Adrenal gland (tissue), 12 donors: Measurements from ENCODE around the gene SOX13. TPM values are rescaled to one million over a fixed set of nuclear protein-coding genes. Genes with fewer than 3 reads are reported as not detected.

Experiments used
- DNase-seq, 7 donors: peaks; one replicate each; pipeline ENCODE4 v3.0.0-alpha.2; 2019 to 2020
- H3K27ac ChIP-seq, 5 donors: fragments of 200-600 bp; sonication (generic) in 4 of 5; 1 replicate in 3 of 5; 2 replicates in 2 of 5; pipeline versions ENCODE4 v1.5.1 to v1.8.0; 2016 to 2020; ENCODE audit warnings: mild to moderate bottlenecking in 1 of 5
- H3K27me3 ChIP-seq: fragments of 200-600 bp; 2 replicates; pipeline ENCODE4 v1.8.0; 2021
- H3K36me3 ChIP-seq, 2 donors: fragments of 200-600 bp; replicated peaks in 1 of 2; 1 replicate in 1 of 2; 2 replicates in 1 of 2; pipeline versions ENCODE4 v1.5.1 to v1.8.0; 2018 to 2022
- H3K4me1 ChIP-seq, 2 donors: fragments of 200-600 bp; replicated peaks in 1 of 2; 1 replicate in 1 of 2; 2 replicates in 1 of 2; pipeline versions ENCODE4 v1.5.1 to v1.8.0; 2018 to 2021
- H3K4me3 ChIP-seq, 4 donors: fragments of 200-600 bp; sonication (generic) in 3 of 4; one replicate each; pipeline ENCODE4 v1.5.1; 2016 to 2018
- H3K9me3 ChIP-seq, 3 donors: fragments of 200-600 bp; sonication (generic) in 1 of 3; replicated peaks in 1 of 3; 1 replicate in 2 of 3; 2 replicates in 1 of 3; pipeline versions ENCODE4 v1.5.1 to v1.8.0; 2016 to 2021
- POLR2A ChIP-seq, 2 donors: fragments of 450-650 bp; IDR thresholded peaks; one replicate each; pipeline ENCODE4 v1.6.1; 2017; ENCODE audit warnings: antibody characterized with exemption in 2 of 2, mild to moderate bottlenecking in 2 of 2, moderate library complexity in 1 of 2
- whole genome bisulfite sequencing, 4 donors: extraction: QIAGEN DNeasy Blood & Tissue Kit in 2 of 4; methylation state at CpG; one replicate each; pipeline versions ENCODE4 v1.1.5 to v1.1.7; 2013 to 2017; 5-methylcytosine and 5-hydroxymethylcytosine counted together
- intact Hi-C, 2 donors: fragments of 100-400 bp; cut with DNase I; formaldehyde crosslinking; loops; one replicate each; pipeline versions ENCODE4 v1.14.1 to v1.15.0; 2022 to 2023
- polyA plus RNA-seq, 3 donors: library from polyadenylated mRNA; stranded (reverse); fragments of 200-250 nt in 2 of 3; fragments of 350-450 nt in 1 of 3; fragmentation: Illumina TruSeq in 1 of 3; extraction: RNeasy Lipid Tissue Mini Kit (QIAGEN cat#74804) in 1 of 3; gene quantifications; one replicate each; pipeline ENCODE4 v1.2.3, GENCODE V29; 2013 to 2014
- total RNA-seq, 9 donors: library from RNA; depleted of rRNA in 4 of 9; stranded (reverse); fragments of >200 nt in 4 of 9; fragments of 120-200 nt in 1 of 9; fragmentation: NEBNext Ultra II Directional in 1 of 9; extraction: Animal tissue kit (Norgen Biotek cat#: 25700) in 1 of 9; gene quantifications; one replicate each; pipeline versions ENCODE4 v1.1.0 to v1.2.4, GENCODE V29; 2013 to 2023
- TF ChIP-seq, protein P1 (sequence below), 6 experiments: fragments of 450-650 bp in 4 of 6; fragments of 200-600 bp in 2 of 6; sonication (generic) in 1 of 6; IDR thresholded peaks; 1 replicate in 5 of 6; 2 replicates in 1 of 6; pipeline versions ENCODE4 v1.5.1 to v1.8.0; 2016 to 2021; ENCODE audit warnings: antibody characterized with exemption in 6 of 6, mild to moderate bottlenecking in 2 of 6, moderate library complexity in 1 of 6
- donor health status: healthy with polysubstance abuse.
- donor health status: Bipolar disorder and iron deficiency.
- donor health status: DM: yes; HTN: yes; CAD: no.
- donor health status: DM: no; HTN: no; CAD: no.
- donor health status: DM: no; HTN: no; CAD: no.
- donor health status: DM: yes; HTN: yes; CAD: no.

The SOX13 gene
- total and polyA plus RNA-seq, 12 donors: 4.2 to 44.5 (median 25.6) TPM

DNA sequence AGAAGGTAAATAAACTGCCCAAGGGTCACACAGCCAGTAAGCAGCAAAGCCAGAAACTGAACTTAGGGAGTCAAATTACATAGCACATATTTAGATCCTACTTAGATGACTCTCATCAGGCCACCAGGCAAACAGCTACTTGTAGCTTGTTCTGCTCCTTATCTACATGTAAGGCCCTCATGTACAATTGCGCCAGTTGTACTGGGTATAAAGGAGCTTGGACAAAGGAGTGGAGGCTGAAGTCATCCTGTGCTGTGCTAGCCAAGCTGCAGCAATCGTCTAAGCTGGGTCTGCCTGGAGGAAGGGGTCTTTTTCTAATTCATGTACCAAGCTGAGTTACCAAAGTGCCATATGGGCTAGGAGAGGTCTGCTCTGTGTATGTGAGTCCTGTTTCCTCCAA lies 66.2 kb downstream of the SOX13 start:
- no peak overlapping the region for H3K27ac ChIP-seq
- no peak for TF ChIP-seq POLR2A (IDR thresholded peaks at IDR 0.05)
- TF ChIP-seq, protein P1, sequence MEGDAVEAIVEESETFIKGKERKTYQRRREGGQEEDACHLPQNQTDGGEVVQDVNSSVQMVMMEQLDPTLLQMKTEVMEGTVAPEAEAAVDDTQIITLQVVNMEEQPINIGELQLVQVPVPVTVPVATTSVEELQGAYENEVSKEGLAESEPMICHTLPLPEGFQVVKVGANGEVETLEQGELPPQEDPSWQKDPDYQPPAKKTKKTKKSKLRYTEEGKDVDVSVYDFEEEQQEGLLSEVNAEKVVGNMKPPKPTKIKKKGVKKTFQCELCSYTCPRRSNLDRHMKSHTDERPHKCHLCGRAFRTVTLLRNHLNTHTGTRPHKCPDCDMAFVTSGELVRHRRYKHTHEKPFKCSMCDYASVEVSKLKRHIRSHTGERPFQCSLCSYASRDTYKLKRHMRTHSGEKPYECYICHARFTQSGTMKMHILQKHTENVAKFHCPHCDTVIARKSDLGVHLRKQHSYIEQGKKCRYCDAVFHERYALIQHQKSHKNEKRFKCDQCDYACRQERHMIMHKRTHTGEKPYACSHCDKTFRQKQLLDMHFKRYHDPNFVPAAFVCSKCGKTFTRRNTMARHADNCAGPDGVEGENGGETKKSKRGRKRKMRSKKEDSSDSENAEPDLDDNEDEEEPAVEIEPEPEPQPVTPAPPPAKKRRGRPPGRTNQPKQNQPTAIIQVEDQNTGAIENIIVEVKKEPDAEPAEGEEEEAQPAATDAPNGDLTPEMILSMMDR (IDR thresholded peaks at IDR 0.05): no peak
- peaks cover 0 to 9% of the 10 kb centered on the region in 2 donors for H3K4me1 ChIP-seq
- no peak overlapping the region for H3K4me3 ChIP-seq
- H3K36me3 ChIP-seq: peaks cover 0 to 5% of the 10 kb centered on the region in 2 donors
- intact Hi-C loops: no loop called here
- DNase-seq: no peak
- no peaks in the 10 kb centered on the region for H3K27me3 ChIP-seq
- WGBS, 4 donors: 70 to 85% (median 76%) methylated on average over 2 of the region's 2 CpGs; no CpG with 5 or more reads in 1 of the 4 donors
- no peaks in the 10 kb centered on the region for H3K9me3 ChIP-seq

DNA sequence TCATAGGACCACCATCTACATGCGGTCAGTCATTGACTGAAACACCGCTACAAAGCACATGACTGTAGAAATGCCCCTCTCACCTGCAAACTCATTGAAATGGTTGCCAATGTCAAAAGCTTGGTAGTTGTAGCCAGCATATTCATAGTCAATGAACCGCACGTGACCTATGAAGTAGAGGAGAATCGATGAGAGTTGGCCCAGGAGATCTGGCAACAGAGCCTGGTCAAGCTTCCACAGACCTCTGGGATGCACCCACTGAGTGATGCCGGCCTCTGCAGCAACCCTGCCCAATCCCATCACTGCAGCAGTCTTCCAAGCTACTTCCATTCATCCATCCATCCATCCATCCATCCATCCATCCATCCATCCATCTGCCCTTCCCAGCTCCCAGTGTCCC lies 67.0 kb downstream of the SOX13 start:
- Histone ChIP-seq H3K36me3 (peaks cover 0 to 5% of the 10 kb centered on the region in 2 donors), H3K27me3 (no peaks in the 10 kb centered on the region), H3K27ac (no peak overlapping the region), H3K9me3 (no peaks in the 10 kb centered on the region), H3K4me1 (peaks cover 0 to 9% of the 10 kb centered on the region in 2 donors), H3K4me3 (no peak overlapping the region)
- TF ChIP-seq POLR2A (IDR thresholded peaks at IDR 0.05): no peak
- TF ChIP-seq, protein P1 (IDR thresholded peaks at IDR 0.05): no peak
- WGBS, 4 donors: 95 to 99% (median 97%) methylated on average over 6 of the region's 6 CpGs
- intact Hi-C loops: no loop called here
- DNase-seq: no peak

DNA sequence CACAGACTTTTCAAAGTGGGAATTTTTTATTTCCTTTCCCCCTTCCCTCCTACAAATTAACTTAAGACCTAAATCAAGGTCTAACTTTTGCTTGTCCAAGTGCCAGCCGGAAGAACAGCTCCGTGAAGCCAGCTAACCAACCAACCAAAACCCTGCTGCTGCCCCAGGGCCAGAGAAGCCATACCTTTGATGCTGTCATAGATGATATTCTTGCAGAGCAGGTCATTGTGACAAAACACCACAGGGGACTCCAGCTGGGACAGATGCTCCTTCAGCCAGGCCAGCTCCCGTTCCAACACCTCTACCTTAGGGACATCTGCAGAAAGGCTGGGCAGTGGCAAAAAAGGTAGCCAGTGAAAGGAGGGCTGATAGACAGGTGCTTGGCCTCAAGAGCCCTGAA lies 68.2 kb downstream of the SOX13 start:
- Histone ChIP-seq H3K9me3 (no peaks in the 10 kb centered on the region), H3K27ac (no peak overlapping the region), H3K36me3 (peaks cover 0 to 5% of the 10 kb centered on the region in 2 donors), H3K4me3 (no peak overlapping the region), H3K27me3 (no peaks in the 10 kb centered on the region), H3K4me1 (peaks cover 3 to 15% of the 10 kb centered on the region in 2 donors)
- WGBS, 4 donors: 90 to 97% (median 91%) methylated on average over 3 of the region's 3 CpGs
- intact Hi-C loops: no loop called here
- no peak for DNase-seq
- TF ChIP-seq, protein P1 (IDR thresholded peaks at IDR 0.05): no peak
- no peak for TF ChIP-seq POLR2A (IDR thresholded peaks at IDR 0.05)

DNA sequence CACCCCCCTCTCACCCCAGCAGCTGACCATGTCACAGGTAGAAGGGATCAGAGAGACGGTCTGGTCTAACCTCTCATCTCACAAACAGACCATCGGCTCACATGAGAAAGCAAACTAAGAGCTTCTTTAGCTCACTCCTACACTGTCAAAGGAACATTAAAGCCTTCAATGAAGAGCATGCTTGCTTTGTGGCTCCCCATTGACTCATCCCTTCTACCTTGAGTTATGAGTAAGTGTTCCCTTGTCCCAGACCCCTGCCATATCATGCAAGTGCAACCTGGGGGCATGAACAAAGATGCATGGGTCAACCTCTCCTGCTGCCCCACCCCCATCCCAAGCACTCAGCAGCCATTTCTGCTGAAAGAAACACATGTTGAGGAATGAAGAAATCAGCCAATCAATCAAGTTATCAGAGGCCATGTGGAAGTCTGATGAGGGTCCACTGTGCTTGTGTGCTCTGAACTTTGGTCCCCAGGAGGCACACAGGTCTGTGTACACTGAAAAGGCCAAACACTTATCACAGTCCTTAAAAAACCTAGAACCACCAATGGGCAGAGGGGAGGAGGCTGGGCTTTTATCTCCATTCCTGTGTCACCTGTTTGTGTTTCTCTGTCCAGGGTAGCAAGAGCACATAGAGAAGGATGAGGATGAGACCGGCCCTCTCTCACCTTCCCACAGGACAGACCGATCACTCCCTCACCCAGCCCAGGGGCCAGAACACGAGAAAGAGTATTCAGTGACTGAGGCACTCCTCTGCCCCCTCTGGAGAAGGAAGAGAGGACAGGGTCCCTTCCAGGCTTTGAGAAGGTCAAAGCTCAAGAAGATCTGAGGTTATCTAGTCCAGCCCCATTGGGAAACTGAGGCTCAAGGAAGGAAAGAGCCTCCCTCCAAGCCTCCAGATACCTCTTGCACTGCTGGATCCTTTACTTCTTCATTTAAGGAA lies 69.4 kb downstream of the SOX13 start:
- no peaks in the 10 kb centered on the region for H3K27me3 ChIP-seq
- peak overlapping the region in 1 of 5 donors; percentile 21 for H3K27ac ChIP-seq

More for the DNA sequence above, 69.4 kb downstream of the SOX13 start:
- H3K9me3 ChIP-seq: no peaks in the 10 kb centered on the region
- H3K36me3 ChIP-seq: peaks cover 0 to 5% of the 10 kb centered on the region in 2 donors
- no peak overlapping the region for H3K4me3 ChIP-seq
- peaks cover 3 to 15% of the 10 kb centered on the region in 2 donors for H3K4me1 ChIP-seq
- DNase-seq: no peak
- intact Hi-C loops: no loop called here
- 89 to 97% (median 94%) methylated on average over 5 of the region's 5 CpGs for WGBS, 4 donors
- TF ChIP-seq, protein P1 (IDR thresholded peaks at IDR 0.05): no peak
- TF ChIP-seq POLR2A (IDR thresholded peaks at IDR 0.05): no peak
